K562 (cell line): ENCODE measurements around the gene IGF1R. TPM values are rescaled to one million over a fixed set of nuclear protein-coding genes. Genes with fewer than 3 reads are reported as not detected.

Experiments used
- ATAC-seq: fragments of 200-7000 bp; cut with Tn5 transposase; 3 replicates; pipeline ENCODE4 v1.9.1; 2020; ENCODE audit warnings: moderate library complexity
- BruUV-seq: library from RNA; stranded (reverse); fragments of 400-500 nt; replicated peaks from 2 replicates; lab custom pipeline; 2021; lab: Mats Ljungman, UMichigan
- CTCF ChIA-PET: fragments of 300-600 bp; formaldehyde crosslinking; extraction: SDS; loops from one replicate; lab custom pipeline; 2021; ENCODE audit warnings: low intra/inter-chr PET ratio; lab: Yijun Ruan, JAX
- POLR2A ChIA-PET: fragments of 300-600, 350-650 bp; sonication (Branson Sonifier 250); formaldehyde crosslinking; extraction: SDS; loops from one replicate; lab custom pipeline; 2021; ENCODE audit warnings: antibody characterized with exemption, inconsistent platforms; lab: Yijun Ruan, JAX
- DNase-seq, 4 experiments: peaks; one replicate each; pipeline versions ENCODE4 v3.0.0 to v3.0.0-alpha.2; 2011 to 2018; ENCODE audit warnings: low spot score in 3 of 4, mixed read lengths in 3 of 4; ENCODE audit errors: extremely low read depth in 1 of 4
- FAIRE-seq: peaks from 2 replicates; lab custom pipeline; 2011; peaks lifted over from hg19 to GRCh38; lab: Jason Lieb, UNC
- H2AFZ ChIP-seq: 2 replicates; pipeline ENCODE4 v1.6.0; 2011; ENCODE audit warnings: low read depth, low read length, control low read depth, inconsistent platforms
- H3K27ac ChIP-seq: fragments of 200-600 bp; 3 replicates; pipeline ENCODE4 v1.8.0; 2011; ENCODE audit warnings: low read depth, mild to moderate bottlenecking, control low read depth, inconsistent platforms, low read length, moderate library complexity, mixed read lengths; ENCODE audit errors: extremely low read depth
- H3K27me3 ChIP-seq, 2 experiments: fragments of 300-600 bp in 1 of 2; 2 replicates in 1 of 2; 3 replicates in 1 of 2; pipeline versions ENCODE4 v1.6.0 to v1.8.0; 2011; ENCODE audit warnings: inconsistent platforms in 2 of 2, low read length in 2 of 2, mild to moderate bottlenecking in 1 of 2, mixed read lengths in 1 of 2, moderate library complexity in 1 of 2; ENCODE audit not compliant: control insufficient read depth in 2 of 2, insufficient read depth in 2 of 2
- H3K36me3 ChIP-seq: fragments of 300-600 bp; 3 replicates; pipeline ENCODE4 v1.8.0; 2011; ENCODE audit warnings: mild to moderate bottlenecking, low read length, inconsistent platforms; ENCODE audit not compliant: control insufficient read depth, insufficient read depth
- H3K4me1 ChIP-seq, 2 experiments: fragments of 200-600 bp in 1 of 2; replicated peaks in 1 of 2; 2 replicates in 1 of 2; 3 replicates in 1 of 2; pipeline versions ENCODE4 v1.5.1 to v1.8.0; 2011; ENCODE audit warnings: inconsistent platforms in 2 of 2, low read length in 2 of 2, mild to moderate bottlenecking in 1 of 2, mixed read lengths in 1 of 2, moderate library complexity in 1 of 2; ENCODE audit not compliant: control insufficient read depth in 2 of 2, insufficient read depth in 2 of 2
- H3K4me2 ChIP-seq: 2 replicates; pipeline ENCODE4 v1.6.1; 2011; ENCODE audit warnings: low read length, control low read depth, inconsistent platforms, mixed read lengths; ENCODE audit not compliant: insufficient read depth
- H3K4me3 ChIP-seq: fragments of 200-600 bp; sonication (generic), shearing (Covaris generic); 2 replicates; pipeline ENCODE4 v1.5.1; 2016; ENCODE audit warnings: control low read depth, inconsistent platforms
- H3K79me2 ChIP-seq: fragments of 200-600 bp; 3 replicates; pipeline ENCODE4 v1.8.0; 2011; ENCODE audit warnings: low read length, inconsistent platforms; ENCODE audit not compliant: control insufficient read depth, insufficient read depth
- H3K9ac ChIP-seq, 2 experiments: 2 replicates each; pipeline versions ENCODE4 v1.6.0 to v1.6.1; 2011; ENCODE audit warnings: low read depth in 2 of 2, low read length in 2 of 2, control low read depth in 1 of 2, inconsistent platforms in 1 of 2, mild to moderate bottlenecking in 1 of 2, mixed read lengths in 1 of 2; ENCODE audit not compliant: insufficient read depth in 1 of 2
- H3K9me1 ChIP-seq: one replicate; pipeline ENCODE4 v1.6.0; 2011; ENCODE audit warnings: inconsistent platforms, mild to moderate bottlenecking, low read length, moderate library complexity; ENCODE audit not compliant: control insufficient read depth, insufficient read depth
- H3K9me3 ChIP-seq: replicated peaks from 2 replicates; pipeline ENCODE4 v1.5.1; 2011; ENCODE audit warnings: low read depth, low read length, inconsistent platforms; ENCODE audit not compliant: control insufficient read depth, insufficient read depth
- H4K20me1 ChIP-seq: replicated peaks from 2 replicates; pipeline ENCODE4 v1.6.1; 2011; ENCODE audit warnings: low read length, inconsistent platforms, mixed read lengths; ENCODE audit not compliant: control insufficient read depth, insufficient read depth
- HDAC6 ChIP-seq: IDR thresholded peaks from 2 replicates; pipeline ENCODE4 v1.6.1; 2012; ENCODE audit warnings: low read depth, mild to moderate bottlenecking, control low read depth, inconsistent platforms, low read length, moderate library complexity
- HEY1 ChIP-seq: fragments of 250-450 bp; sonication (Bioruptor Pico); IDR thresholded peaks from 2 replicates; pipeline ENCODE4 v1.5.0; 2020; ENCODE audit warnings: mild to moderate bottlenecking, moderate library complexity, borderline replicate concordance
- KDM5B ChIP-seq: fragments of 200-600 bp; sonication (generic); IDR thresholded peaks from 2 replicates; pipeline ENCODE4 v1.6.1; 2012; ENCODE audit warnings: low read depth, mild to moderate bottlenecking, moderate library complexity, low read length, control low read depth, inconsistent platforms; ENCODE audit not compliant: insufficient replicate concordance
- MEIS2 ChIP-seq: fragments of 450-650 bp; IDR thresholded peaks from 2 replicates; pipeline ENCODE4 v1.6.1; 2014; ENCODE audit warnings: mild to moderate bottlenecking; ENCODE audit not compliant: partially characterized antibody
- NBN ChIP-seq: fragments of 450-650 bp; IDR thresholded peaks from 2 replicates; pipeline ENCODE4 v1.6.1; 2016; ENCODE audit warnings: low read depth, mild to moderate bottlenecking
- SAFB2 ChIP-seq: fragments of 200-400 bp; formaldehyde crosslinking; IDR thresholded peaks from 2 replicates; pipeline ENCODE4 v1.6.1; 2018; ENCODE audit warnings: borderline replicate concordance, low read length, low read depth, moderate library complexity; ENCODE audit not compliant: severe bottlenecking
- U2AF1 ChIP-seq: fragments of 200-400 bp; formaldehyde crosslinking; optimal IDR thresholded peaks from 2 replicates; pipeline ENCODE3; 2017; ENCODE audit warnings: mild to moderate bottlenecking, low read depth, low read length, moderate library complexity
- ZC3H4 ChIP-seq: sonication (generic); formaldehyde crosslinking; IDR thresholded peaks from 2 replicates; pipeline ENCODE4 v1.9.0; 2021; ENCODE audit warnings: missing genetic modification reagents, borderline replicate concordance
- ZEB2 ChIP-seq: fragments of 450-650 bp; IDR thresholded peaks from 2 replicates; pipeline ENCODE4 v1.6.1; 2016
- ZKSCAN3 ChIP-seq: fragments of 250-450 bp; sonication (Bioruptor Pico); IDR thresholded peaks from 2 replicates; pipeline ENCODE4 v1.4.0; 2020
- ZNF175 ChIP-seq: fragments of 200-800 bp; sonication (Bioruptor generic); IDR thresholded peaks from 2 replicates; pipeline ENCODE4 v1.6.1; 2016; ENCODE audit warnings: low read depth, mild to moderate bottlenecking, missing genetic modification characterization, missing compliant biosample characterization
- ZNF224 ChIP-seq: sonication (generic); formaldehyde crosslinking; IDR thresholded peaks from 2 replicates; pipeline ENCODE4 v1.8.0; 2022; ENCODE audit warnings: mild to moderate bottlenecking, missing genetic modification reagents
- ZNF764 ChIP-seq: fragments of 250-450 bp; sonication (Bioruptor Pico); IDR thresholded peaks from 2 replicates; pipeline ENCODE4 v1.4.0; 2020; ENCODE audit warnings: low read depth, mild to moderate bottlenecking, moderate library complexity
- WGBS: fragments of 100-300 bp; shearing (Covaris generic); methylation state at CpG from one replicate; pipeline ENCODE4 v1.1.6; 2016; ENCODE audit warnings: low coverage, mixed read lengths; ENCODE audit not compliant: insufficient coverage; ENCODE audit errors: missing lambda C conversion rate; 5-methylcytosine and 5-hydroxymethylcytosine counted together
- in situ Hi-C: fragments of 300-500 bp; cut with MboI; formaldehyde crosslinking; loops from 4 replicates; pipeline ENCODE4 v1.15.0; 2018; ENCODE audit warnings: inconsistent platforms, mixed read lengths
- intact Hi-C: fragments of 100-400 bp; cut with micrococcal nuclease; formaldehyde crosslinking; loops from 2 replicates; pipeline ENCODE4 v1.14.2; 2022
- polyA plus RNA-seq, 8 experiments: library from polyadenylated mRNA; depleted of rRNA in 4 of 8; stranded (reverse) in 5 of 8; unstranded in 3 of 8; fragments of >200 nt; fragmentation: Nextera tagmentation in 2 of 8; fragmentation: Illumina TruSeq in 1 of 8; extraction: Ambion mirVana in 2 of 8; extraction: Trizol in 1 of 8; gene quantifications; 2 replicates each; pipeline versions ENCODE4 v1.2.1 to v1.2.3, GENCODE V29; 2011 to 2014; ENCODE audit warnings: inconsistent platforms in 1 of 8, missing spikeins in 1 of 8
- total RNA-seq, 7 experiments: library from RNA; depleted of rRNA in 6 of 7; stranded (reverse); fragments of >200 nt in 6 of 7; fragmentation: Illumina TruSeq in 2 of 7; extraction: Trizol in 2 of 7; gene quantifications; 2 replicates each; pipeline versions ENCODE4 v1.2.1 to v1.2.3, GENCODE V29; 2011 to 2021; ENCODE audit warnings: low replicate concordance in 1 of 7
- TF ChIP-seq, protein P1 (sequence below): sonication (generic); formaldehyde crosslinking; IDR thresholded peaks from 2 replicates; pipeline ENCODE4 v1.8.0; 2023; ENCODE audit warnings: missing genetic modification reagents, mild to moderate bottlenecking, borderline replicate concordance
- TF ChIP-seq, protein P2 (sequence below): sonication (generic); formaldehyde crosslinking; IDR thresholded peaks from 2 replicates; pipeline ENCODE4 v1.8.1; 2022; ENCODE audit warnings: missing genetic modification reagents

The IGF1R gene
- total and polyA plus RNA-seq, 9 of the 15 experiments (the other 6 are each of a cell fraction or from before 2014, with no cell fraction given): 0.35 to 8.0 (median 1.6) TPM

DNA sequence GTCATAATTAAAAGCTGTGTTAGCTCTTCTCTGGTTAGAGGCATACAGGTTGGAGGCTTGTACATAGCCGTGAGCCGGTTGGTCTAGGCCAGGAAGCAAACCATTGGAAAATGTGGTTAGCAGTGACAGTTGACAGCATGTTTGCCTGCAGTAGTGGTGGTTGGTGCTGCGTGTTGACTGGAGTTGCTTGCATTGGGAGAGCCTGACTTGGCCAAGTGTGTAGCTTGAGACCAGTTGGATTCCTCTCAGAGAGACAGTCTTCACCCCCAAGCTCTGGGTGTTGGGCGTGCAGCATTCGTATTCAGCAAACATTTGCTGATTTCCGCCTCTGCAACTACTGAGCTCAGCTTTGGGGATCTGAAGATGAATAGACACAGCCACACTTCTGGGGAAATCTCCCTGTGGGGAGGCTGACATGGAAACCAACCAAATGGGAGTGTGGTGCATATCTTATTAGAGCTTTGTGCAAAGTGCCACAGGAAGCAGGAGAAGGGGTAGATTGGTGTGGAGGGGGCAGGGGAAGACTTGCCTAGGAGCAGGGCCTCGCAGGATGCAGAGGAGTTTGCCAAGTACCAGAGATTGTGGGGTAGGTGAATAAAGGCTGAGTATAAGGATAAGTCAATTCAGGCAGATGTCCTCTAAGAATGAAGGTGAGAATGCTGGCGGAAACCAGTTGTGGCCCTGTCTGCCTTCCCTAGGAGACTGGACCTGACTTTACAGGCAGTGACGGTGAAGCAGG is 83.5 kb downstream of the IGF1R start:
- Histone ChIP-seq H3K36me3 (no peaks in the 10 kb centered on the region), H3K4me3 (no peak overlapping the region), H3K79me2 (no peaks in the 10 kb centered on the region; the same call in 2 of the 3 replicates), H3K9me3 (no peaks in the 10 kb centered on the region), H3K4me1 (no peaks in the 10 kb centered on the region), H4K20me1 (peaks cover 35% of the 10 kb centered on the region), H3K9ac (no peak overlapping the region), H3K27ac (no peak overlapping the region), H3K4me2 (no peak overlapping the region), H2AFZ (no peak overlapping the region), H3K27me3 (peaks cover 9 to 39% of the 10 kb centered on the region in 2 experiments; a peak in 4 of 5 replicates), H3K9me1 (no peaks in the 10 kb centered on the region)
- POLR2A ChIA-PET: interaction anchor here (0.6 to 1.2 kb wide), 2 partner anchors 15 to 25 kb away, joined by 3 to 4 read pairs; no protein-coding TSS in a partner anchor
- WGBS: 0% methylated on average over 9 of the region's 9 CpGs
- intact Hi-C loops (no loop called here), in situ Hi-C loops (no loop called here)
- FAIRE-seq (no peak), DNase-seq (no peak), ATAC-seq (no peak)
- no TSS peak for BruUV-seq
- CTCF ChIA-PET: no interaction called here
- TF ChIP-seq HDAC6 (no peak), ZNF764 (CRISPR knock-in tag) (no peak), ZEB2 (no peak), MEIS2 (no peak), ZNF224 (no peak), SAFB2 (no peak), KDM5B (no peak), NBN (no peak), ZC3H4 (CRISPR knock-in tag) (no peak), HEY1 (CRISPR knock-in tag) (no peak), ZKSCAN3 (no peak), U2AF1 (no peak), ZNF175 (CRISPR knock-in tag) (no peak)
- TF ChIP-seq, protein P1, sequence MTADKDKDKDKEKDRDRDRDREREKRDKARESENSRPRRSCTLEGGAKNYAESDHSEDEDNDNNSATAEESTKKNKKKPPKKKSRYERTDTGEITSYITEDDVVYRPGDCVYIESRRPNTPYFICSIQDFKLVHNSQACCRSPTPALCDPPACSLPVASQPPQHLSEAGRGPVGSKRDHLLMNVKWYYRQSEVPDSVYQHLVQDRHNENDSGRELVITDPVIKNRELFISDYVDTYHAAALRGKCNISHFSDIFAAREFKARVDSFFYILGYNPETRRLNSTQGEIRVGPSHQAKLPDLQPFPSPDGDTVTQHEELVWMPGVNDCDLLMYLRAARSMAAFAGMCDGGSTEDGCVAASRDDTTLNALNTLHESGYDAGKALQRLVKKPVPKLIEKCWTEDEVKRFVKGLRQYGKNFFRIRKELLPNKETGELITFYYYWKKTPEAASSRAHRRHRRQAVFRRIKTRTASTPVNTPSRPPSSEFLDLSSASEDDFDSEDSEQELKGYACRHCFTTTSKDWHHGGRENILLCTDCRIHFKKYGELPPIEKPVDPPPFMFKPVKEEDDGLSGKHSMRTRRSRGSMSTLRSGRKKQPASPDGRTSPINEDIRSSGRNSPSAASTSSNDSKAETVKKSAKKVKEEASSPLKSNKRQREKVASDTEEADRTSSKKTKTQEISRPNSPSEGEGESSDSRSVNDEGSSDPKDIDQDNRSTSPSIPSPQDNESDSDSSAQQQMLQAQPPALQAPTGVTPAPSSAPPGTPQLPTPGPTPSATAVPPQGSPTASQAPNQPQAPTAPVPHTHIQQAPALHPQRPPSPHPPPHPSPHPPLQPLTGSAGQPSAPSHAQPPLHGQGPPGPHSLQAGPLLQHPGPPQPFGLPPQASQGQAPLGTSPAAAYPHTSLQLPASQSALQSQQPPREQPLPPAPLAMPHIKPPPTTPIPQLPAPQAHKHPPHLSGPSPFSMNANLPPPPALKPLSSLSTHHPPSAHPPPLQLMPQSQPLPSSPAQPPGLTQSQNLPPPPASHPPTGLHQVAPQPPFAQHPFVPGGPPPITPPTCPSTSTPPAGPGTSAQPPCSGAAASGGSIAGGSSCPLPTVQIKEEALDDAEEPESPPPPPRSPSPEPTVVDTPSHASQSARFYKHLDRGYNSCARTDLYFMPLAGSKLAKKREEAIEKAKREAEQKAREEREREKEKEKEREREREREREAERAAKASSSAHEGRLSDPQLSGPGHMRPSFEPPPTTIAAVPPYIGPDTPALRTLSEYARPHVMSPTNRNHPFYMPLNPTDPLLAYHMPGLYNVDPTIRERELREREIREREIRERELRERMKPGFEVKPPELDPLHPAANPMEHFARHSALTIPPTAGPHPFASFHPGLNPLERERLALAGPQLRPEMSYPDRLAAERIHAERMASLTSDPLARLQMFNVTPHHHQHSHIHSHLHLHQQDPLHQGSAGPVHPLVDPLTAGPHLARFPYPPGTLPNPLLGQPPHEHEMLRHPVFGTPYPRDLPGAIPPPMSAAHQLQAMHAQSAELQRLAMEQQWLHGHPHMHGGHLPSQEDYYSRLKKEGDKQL: no peak
- TF ChIP-seq, protein P2, sequence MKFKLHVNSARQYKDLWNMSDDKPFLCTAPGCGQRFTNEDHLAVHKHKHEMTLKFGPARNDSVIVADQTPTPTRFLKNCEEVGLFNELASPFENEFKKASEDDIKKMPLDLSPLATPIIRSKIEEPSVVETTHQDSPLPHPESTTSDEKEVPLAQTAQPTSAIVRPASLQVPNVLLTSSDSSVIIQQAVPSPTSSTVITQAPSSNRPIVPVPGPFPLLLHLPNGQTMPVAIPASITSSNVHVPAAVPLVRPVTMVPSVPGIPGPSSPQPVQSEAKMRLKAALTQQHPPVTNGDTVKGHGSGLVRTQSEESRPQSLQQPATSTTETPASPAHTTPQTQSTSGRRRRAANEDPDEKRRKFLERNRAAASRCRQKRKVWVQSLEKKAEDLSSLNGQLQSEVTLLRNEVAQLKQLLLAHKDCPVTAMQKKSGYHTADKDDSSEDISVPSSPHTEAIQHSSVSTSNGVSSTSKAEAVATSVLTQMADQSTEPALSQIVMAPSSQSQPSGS: no peak
